ENCODE results near the gene IFT74.
"Not testable (repeated sequence)": the region's sequence is repeated elsewhere in the genome, so short reads cannot be mapped to it uniquely, and the experiment has no call there.

Gene IFT74

GRCh38 chr9:27092496-27092895, 136.3 kb downstream of the IFT74 start:
- H3K36me3 ChIP-seq (ENCODE audit: control insufficient read depth in 1 of 2, insufficient read depth in 2 of 2, low read length in 2 of 2); H3K27me3 ChIP-seq (ENCODE audit: control insufficient read depth in 1 of 2, insufficient read depth in 2 of 2, low read length in 2 of 2); H3K9me3 ChIP-seq (ENCODE audit: control insufficient read depth in 1 of 2, low read length in 2 of 2); H3K27ac ChIP-seq (ENCODE audit: low read depth, low read length); H3K9ac ChIP-seq (ENCODE audit: low read depth in 1 of 2, low read length in 2 of 2); H3K4me1 ChIP-seq (ENCODE audit: control insufficient read depth in 1 of 2, insufficient read depth in 2 of 2, low read length in 2 of 2); H3K4me3 ChIP-seq (ENCODE audit: low read depth in 1 of 2, low read length in 2 of 2): not testable (repeated sequence)

- not testable (repeated sequence) for H3K4me3 ChIP-seq (ENCODE audit: low read depth in 1 of 2, low read length in 2 of 2); H3K9me3 ChIP-seq (ENCODE audit: control insufficient read depth in 1 of 2, low read length in 2 of 2); H3K27ac ChIP-seq (ENCODE audit: low read depth, low read length); H3K4me1 ChIP-seq (ENCODE audit: control insufficient read depth in 1 of 2, insufficient read depth in 2 of 2, low read length in 2 of 2); H3K36me3 ChIP-seq (ENCODE audit: control insufficient read depth in 1 of 2, insufficient read depth in 2 of 2, low read length in 2 of 2); H3K9ac ChIP-seq (ENCODE audit: low read depth in 1 of 2, low read length in 2 of 2); H3K27me3 ChIP-seq (ENCODE audit: control insufficient read depth in 1 of 2, insufficient read depth in 2 of 2, low read length in 2 of 2)
These were observed 137.3 kb downstream of the IFT74 start for GRCh38 chr9:27093384-27094067.

DNA sequence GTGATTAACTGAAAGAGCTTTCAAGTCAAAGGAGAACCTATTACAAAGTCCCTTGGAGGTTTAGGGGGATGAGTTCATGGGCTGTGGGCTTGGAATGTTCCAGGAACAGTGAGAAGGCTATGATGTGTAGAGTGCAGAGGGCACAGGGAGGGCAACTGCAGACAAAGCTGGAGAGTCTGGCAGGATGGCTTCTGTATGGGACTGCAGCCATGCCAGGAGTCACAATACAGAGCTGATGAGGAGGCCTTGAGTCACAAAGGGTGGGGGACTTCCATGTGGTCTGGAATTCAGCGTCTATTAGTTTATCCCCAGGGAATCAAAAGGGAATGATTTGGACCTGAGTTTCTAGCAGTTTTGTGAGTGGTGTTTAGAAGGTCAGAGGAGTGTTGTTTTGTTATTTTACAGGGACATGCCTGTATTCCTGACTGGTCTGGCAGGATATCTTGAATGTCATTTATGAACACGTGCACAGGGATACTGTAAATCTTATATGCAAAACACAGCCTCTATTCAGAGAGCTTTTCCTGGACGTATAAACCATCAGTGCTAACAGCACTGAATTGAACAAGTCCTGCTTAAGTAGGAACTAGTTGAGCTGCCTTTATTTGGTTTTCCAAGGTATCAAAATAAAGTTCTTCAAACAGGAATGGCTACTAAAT, 138.6 kb downstream of the IFT74 start:
- H3K9me3 ChIP-seq (ENCODE audit: control insufficient read depth in 1 of 2, low read length in 2 of 2), result no peaks in the 10 kb centered on the region
- H3K36me3 ChIP-seq (ENCODE audit: control insufficient read depth in 1 of 2, insufficient read depth in 2 of 2, low read length in 2 of 2), result no peaks in the 10 kb centered on the region
- H3K27me3 ChIP-seq (ENCODE audit: control insufficient read depth in 1 of 2, insufficient read depth in 2 of 2, low read length in 2 of 2), result no peaks in the 10 kb centered on the region
- no peaks in the 10 kb centered on the region for H3K4me1 ChIP-seq (ENCODE audit: control insufficient read depth in 1 of 2, insufficient read depth in 2 of 2, low read length in 2 of 2)
- H3K4me3 ChIP-seq (ENCODE audit: low read depth in 1 of 2, low read length in 2 of 2), result no peak overlapping the region
- H3K27ac ChIP-seq (ENCODE audit: low read depth, low read length), result no peak overlapping the region
- no peak overlapping the region for H3K9ac ChIP-seq (ENCODE audit: low read depth in 1 of 2, low read length in 2 of 2)

DNA sequence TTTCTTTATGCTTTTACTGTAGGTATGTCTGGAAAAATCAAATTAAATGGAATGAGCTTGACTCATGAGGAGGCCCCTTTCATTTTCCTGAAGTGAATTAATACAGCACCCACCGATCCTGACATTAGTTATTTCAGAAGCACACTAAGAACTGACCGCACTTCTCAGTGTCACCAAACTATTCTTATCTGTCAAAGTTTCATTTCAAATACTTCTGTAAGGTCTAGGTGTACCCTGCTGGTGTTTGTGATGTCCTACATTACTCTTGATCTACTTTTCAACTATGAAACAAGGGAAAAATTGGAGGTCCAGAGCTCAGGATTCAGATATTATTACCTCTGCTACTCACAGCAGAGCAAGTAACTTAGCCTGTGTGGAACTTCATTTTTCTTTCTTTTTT, 151.0 kb downstream of the IFT74 start:
- Histone ChIP-seq H3K4me1 (ENCODE audit: control insufficient read depth in 1 of 2, insufficient read depth in 2 of 2, low read length in 2 of 2) (no peaks in the 10 kb centered on the region), H3K36me3 (ENCODE audit: control insufficient read depth in 1 of 2, insufficient read depth in 2 of 2, low read length in 2 of 2) (no peaks in the 10 kb centered on the region), H3K9me3 (ENCODE audit: control insufficient read depth in 1 of 2, low read length in 2 of 2) (no peaks in the 10 kb centered on the region), H3K27ac (ENCODE audit: low read depth, low read length) (no peak overlapping the region), H3K9ac (ENCODE audit: low read depth in 1 of 2, low read length in 2 of 2) (no peak overlapping the region), H3K4me3 (ENCODE audit: low read depth in 1 of 2, low read length in 2 of 2) (no peak overlapping the region), H3K27me3 (ENCODE audit: control insufficient read depth in 1 of 2, insufficient read depth in 2 of 2, low read length in 2 of 2) (no peaks in the 10 kb centered on the region)

GRCh38 chr9:27108981-27109541, 152.8 kb downstream of the IFT74 start, which contains the start of gene TEK:
Gene TEK (plus strand): TSS chr9:27109225. CDS start chr9:27109591, 366 bp downstream.
- H3K9ac ChIP-seq (ENCODE audit: low read depth in 1 of 2, low read length in 2 of 2), result no peak within 1 kb of the TSS
- no peaks in the 10 kb centered on the region for H3K9me3 ChIP-seq (ENCODE audit: control insufficient read depth in 1 of 2, low read length in 2 of 2)
- H3K36me3 ChIP-seq (ENCODE audit: control insufficient read depth in 1 of 2, insufficient read depth in 2 of 2, low read length in 2 of 2), result no peaks in the 10 kb centered on the region
- H3K4me3 ChIP-seq (ENCODE audit: low read depth in 1 of 2, low read length in 2 of 2), result no peak within 1 kb of the TSS
- H3K27me3 ChIP-seq (ENCODE audit: control insufficient read depth in 1 of 2, insufficient read depth in 2 of 2, low read length in 2 of 2), result no peaks in the 10 kb centered on the region
- no peaks in the 10 kb centered on the region for H3K4me1 ChIP-seq (ENCODE audit: control insufficient read depth in 1 of 2, insufficient read depth in 2 of 2, low read length in 2 of 2)
- no peak within 1 kb of the TSS for H3K27ac ChIP-seq (ENCODE audit: low read depth, low read length)

GRCh38 chr9:27109621-27110020, 153.4 kb downstream of the IFT74 start:
- Histone ChIP-seq H3K36me3 (ENCODE audit: control insufficient read depth in 1 of 2, insufficient read depth in 2 of 2, low read length in 2 of 2) (no peaks in the 10 kb centered on the region), H3K9ac (ENCODE audit: low read depth in 1 of 2, low read length in 2 of 2) (no peak overlapping the region), H3K4me3 (ENCODE audit: low read depth in 1 of 2, low read length in 2 of 2) (no peak overlapping the region), H3K27me3 (ENCODE audit: control insufficient read depth in 1 of 2, insufficient read depth in 2 of 2, low read length in 2 of 2) (no peaks in the 10 kb centered on the region), H3K4me1 (ENCODE audit: control insufficient read depth in 1 of 2, insufficient read depth in 2 of 2, low read length in 2 of 2) (no peaks in the 10 kb centered on the region), H3K27ac (ENCODE audit: low read depth, low read length) (no peak overlapping the region), H3K9me3 (ENCODE audit: control insufficient read depth in 1 of 2, low read length in 2 of 2) (no peaks in the 10 kb centered on the region)

- Histone ChIP-seq H3K36me3 (ENCODE audit: control insufficient read depth in 1 of 2, insufficient read depth in 2 of 2, low read length in 2 of 2) (no peaks in the 10 kb centered on the region), H3K4me3 (ENCODE audit: low read depth in 1 of 2, low read length in 2 of 2) (no peak overlapping the region), H3K27me3 (ENCODE audit: control insufficient read depth in 1 of 2, insufficient read depth in 2 of 2, low read length in 2 of 2) (no peaks in the 10 kb centered on the region), H3K9me3 (ENCODE audit: control insufficient read depth in 1 of 2, low read length in 2 of 2) (no peaks in the 10 kb centered on the region), H3K9ac (ENCODE audit: low read depth in 1 of 2, low read length in 2 of 2) (no peak overlapping the region), H3K4me1 (ENCODE audit: control insufficient read depth in 1 of 2, insufficient read depth in 2 of 2, low read length in 2 of 2) (no peaks in the 10 kb centered on the region), H3K27ac (ENCODE audit: low read depth, low read length) (no peak overlapping the region)
These were observed 154.0 kb downstream of the IFT74 start for GRCh38 chr9:27110181-27110580.

- H3K4me3 ChIP-seq (ENCODE audit: low read depth in 1 of 2, low read length in 2 of 2), result no peak overlapping the region
- no peak overlapping the region for H3K9ac ChIP-seq (ENCODE audit: low read depth in 1 of 2, low read length in 2 of 2)
- no peak overlapping the region for H3K27ac ChIP-seq (ENCODE audit: low read depth, low read length)
- no peaks in the 10 kb centered on the region for H3K27me3 ChIP-seq (ENCODE audit: control insufficient read depth in 1 of 2, insufficient read depth in 2 of 2, low read length in 2 of 2)
- H3K36me3 ChIP-seq (ENCODE audit: control insufficient read depth in 1 of 2, insufficient read depth in 2 of 2, low read length in 2 of 2), result no peaks in the 10 kb centered on the region
- no peaks in the 10 kb centered on the region for H3K9me3 ChIP-seq (ENCODE audit: control insufficient read depth in 1 of 2, low read length in 2 of 2)
- no peaks in the 10 kb centered on the region for H3K4me1 ChIP-seq (ENCODE audit: control insufficient read depth in 1 of 2, insufficient read depth in 2 of 2, low read length in 2 of 2)
These were observed 156.0 kb downstream of the IFT74 start for GRCh38 chr9:27112235-27112634.

All from duodenal mucosa (tissue), 2 donors.